HG03442 (cell line): Measurements from ENCODE around the gene HSPA6.
"Not testable (repeated sequence)": the region's sequence is repeated elsewhere in the genome, so short reads cannot be mapped to it uniquely, and the experiment has no call there.

Source experiments
- ATAC-seq: cut with Tn5 transposase; IDR thresholded peaks from one replicate; pipeline ENCODE4 v1.9.1; 2021; ENCODE audit warnings: mild to moderate bottlenecking, moderate library complexity; ENCODE audit not compliant: unreplicated experiment

The HSPA6 gene

GRCh38 chr1:161557506-161558450 lies 33.4 kb downstream of the HSPA6 start:
- ATAC-seq, result not testable (repeated sequence)

GRCh38 chr1:161560960-161561715 lies 36.8 kb downstream of the HSPA6 start:
- not testable (repeated sequence) for ATAC-seq

- ATAC-seq, result not testable (repeated sequence)
Observed at GRCh38 chr1:161562441-161562840, 38.1 kb downstream of the HSPA6 start.

- not testable (repeated sequence) for ATAC-seq
Observed at GRCh38 chr1:161563522-161563921, 39.2 kb downstream of the HSPA6 start.

- not testable (repeated sequence) for ATAC-seq
Observed at GRCh38 chr1:161566602-161566960, 42.2 kb downstream of the HSPA6 start.

- ATAC-seq, result not testable (repeated sequence)
Observed at GRCh38 chr1:161571703-161572102, 47.4 kb downstream of the HSPA6 start.
